ENCODE measurements around the gene CNIH3.
"Not testable (repeated sequence)": the region's sequence is repeated elsewhere in the genome, so short reads cannot be mapped to it uniquely, and the experiment has no call there.

GRCh38 chr1:224566492-224566891 lies 49.6 kb upstream of the CNIH3 start:
- TF ChIP-seq CTCF (IDR thresholded peaks at IDR 0.05; ENCODE audit: borderline replicate concordance, extremely low read depth, low read length, poor library complexity, severe bottlenecking); EZH2 (IDR thresholded peaks at IDR 0.05; ENCODE audit: borderline replicate concordance, low read depth, low read length, severe bottlenecking): not testable (repeated sequence)

All from DND-41 (cell line).